Prostate gland (tissue), 2 donors: ENCODE measurements around the gene SERHL2. TPM values are rescaled to one million over a fixed set of nuclear protein-coding genes. Genes with fewer than 3 reads are reported as not detected.
"Not testable (repeated sequence)": the region's sequence is repeated elsewhere in the genome, so short reads cannot be mapped to it uniquely, and the experiment has no call there.

Experiments
- DNase-seq: peaks from one replicate; pipeline ENCODE4 v3.0.0-alpha.2; 2019; ENCODE audit warnings: low spot score
- H3K27ac ChIP-seq, 2 donors: fragments of 200-600 bp; sonication (generic); 2 replicates each; pipeline ENCODE4 v1.5.1; 2017 to 2019
- H3K27me3 ChIP-seq: fragments of 200-600 bp; sonication (generic); replicated peaks from 2 replicates; pipeline ENCODE4 v1.5.1; 2019; ENCODE audit not compliant: insufficient read depth
- H3K36me3 ChIP-seq, 2 donors: fragments of 200-600 bp; sonication (generic); 1 replicate in 1 of 2; 2 replicates in 1 of 2; pipeline versions ENCODE4 v1.5.1 to v1.8.1; 2017 to 2019
- H3K4me1 ChIP-seq: fragments of 200-600 bp; sonication (generic); replicated peaks from 2 replicates; pipeline ENCODE4 v1.5.1; 2019
- H3K4me3 ChIP-seq, 2 donors: fragments of 200-600 bp; sonication (generic); 2 replicates each; pipeline ENCODE4 v1.5.1; 2017 to 2019
- H3K9me3 ChIP-seq: fragments of 200-600 bp; sonication (generic); 2 replicates; pipeline ENCODE4 v1.5.1; 2017
- CTCF ChIP-seq, 4 experiments: fragments of 200-600 bp in 2 of 4; fragments of 450-650 bp in 2 of 4; sonication (generic) in 2 of 4; IDR thresholded peaks; 1 replicate in 3 of 4; 2 replicates in 1 of 4; pipeline ENCODE4 v1.5.1; 2016 to 2019; ENCODE audit warnings: antibody characterized with exemption in 4 of 4, mild to moderate bottlenecking in 2 of 4, moderate library complexity in 2 of 4
- POLR2A ChIP-seq: fragments of 450-650 bp; IDR thresholded peaks from one replicate; pipeline ENCODE4 v1.6.1; 2016; ENCODE audit warnings: antibody characterized with exemption, mild to moderate bottlenecking
- POLR2AphosphoS5 ChIP-seq: sonication (generic); formaldehyde crosslinking; IDR thresholded peaks from one replicate; pipeline ENCODE4 v1.6.1; 2017; ENCODE audit warnings: antibody characterized with exemption
- WGBS: methylation state at CpG from one replicate; pipeline ENCODE4 v1.1.5; 2018; 5-methylcytosine and 5-hydroxymethylcytosine counted together
- intact Hi-C: fragments of 100-400 bp; cut with DNase I; formaldehyde crosslinking; loops from one replicate; pipeline ENCODE4 v1.14.2; 2022
- total RNA-seq, 2 donors: library from RNA; depleted of rRNA; stranded (reverse); fragments of >200 nt; gene quantifications; one replicate each; pipeline ENCODE4 v1.1.0, GENCODE V29; 2016

Gene SERHL2
- total RNA-seq, 2 donors from 2014 or later = 10.2 to 54.7 TPM

DNA sequence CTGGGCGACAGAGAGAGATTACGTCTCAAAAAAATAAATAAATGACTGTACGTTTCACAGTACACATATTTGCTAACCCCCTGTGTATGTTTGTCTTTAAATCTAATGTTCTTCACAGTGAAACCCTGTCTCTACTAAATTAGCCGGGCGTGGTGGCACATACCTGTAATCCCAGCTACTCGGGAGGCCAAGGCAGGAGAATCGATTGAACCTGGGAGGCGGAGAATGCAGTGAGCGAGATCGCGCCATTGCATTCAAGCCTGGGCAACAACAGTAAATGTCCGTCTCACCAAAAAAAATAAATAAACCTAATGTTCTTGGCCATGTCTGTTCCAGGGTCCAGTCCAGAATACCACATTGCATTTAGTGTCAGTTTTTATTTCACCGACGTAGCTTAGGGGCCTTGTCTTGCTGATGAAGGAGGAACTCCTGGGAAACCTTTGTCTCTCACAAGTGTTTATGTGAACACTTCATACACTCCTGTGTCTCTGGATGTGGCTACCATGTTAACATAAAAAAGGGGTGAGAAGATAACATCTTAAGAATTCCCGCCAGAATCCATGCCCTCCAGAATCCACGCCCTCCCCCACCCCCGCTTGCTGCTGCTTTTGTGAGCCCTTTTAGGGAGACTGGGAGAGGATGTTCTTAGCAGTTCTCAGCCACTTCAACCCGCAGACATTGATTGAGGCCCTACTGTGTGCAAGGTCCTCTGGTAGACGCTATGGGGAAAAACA is 5.0 kb upstream of the SERHL2 start:
- intact Hi-C loops = no loop called here
- Histone ChIP-seq H3K36me3 (no peaks in the 10 kb centered on the region), H3K4me3 (no peak overlapping the region), H3K9me3 (no peaks in the 10 kb centered on the region), H3K27ac (no peak overlapping the region), H3K4me1 (no peaks in the 10 kb centered on the region), H3K27me3 (no peaks in the 10 kb centered on the region)
- DNase-seq = no peak
- 77% methylated on average over 19 of the region's 19 CpGs for WGBS
- no peak for TF ChIP-seq CTCF (IDR thresholded peaks at IDR 0.05)
- TF ChIP-seq POLR2A = no peak
- TF ChIP-seq POLR2AphosphoS5 = no peak

DNA sequence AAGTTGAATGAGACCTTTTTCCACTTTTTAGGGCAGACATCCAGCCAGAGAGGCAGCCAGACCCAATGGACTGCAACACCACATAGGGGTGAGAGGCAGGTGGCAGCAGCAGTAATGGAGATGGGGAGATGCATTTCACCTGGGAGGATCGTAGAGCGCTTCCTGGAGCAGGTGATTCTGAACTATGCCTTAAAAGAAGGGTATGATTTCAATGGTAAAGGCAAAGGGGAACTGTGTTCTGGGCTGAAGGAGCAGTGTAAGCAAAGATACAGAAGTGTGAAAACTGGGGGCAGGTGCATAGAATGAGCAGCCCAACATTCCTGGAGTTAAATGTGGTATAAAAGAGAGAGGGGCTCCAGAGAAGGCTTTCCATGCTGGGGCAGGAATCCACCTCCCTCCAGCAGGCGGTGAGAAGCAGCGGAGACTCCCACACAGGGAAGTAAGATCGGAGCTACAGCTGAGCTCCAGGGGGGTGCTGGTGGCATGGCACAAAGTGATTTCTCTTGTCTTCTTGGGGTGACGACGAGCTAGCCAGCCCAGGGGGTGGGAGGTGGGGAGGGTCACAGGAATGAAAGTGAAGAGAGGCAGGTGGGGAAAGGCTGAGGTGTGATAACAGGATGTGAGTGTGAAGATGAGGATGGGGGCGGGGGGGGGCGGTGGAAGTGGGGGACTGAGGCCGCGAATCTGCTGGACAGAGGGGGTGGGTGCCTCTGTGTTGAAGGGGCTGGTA is 4.3 kb upstream of the SERHL2 start:
- no peak for DNase-seq
- intact Hi-C loops = no loop called here
- WGBS = 69% methylated on average over 11 of the region's 11 CpGs
- no peaks in the 10 kb centered on the region for H3K9me3 ChIP-seq
- H3K36me3 ChIP-seq = no peaks in the 10 kb centered on the region
- H3K27ac ChIP-seq = no peak overlapping the region
- no peaks in the 10 kb centered on the region for H3K27me3 ChIP-seq
- no peaks in the 10 kb centered on the region for H3K4me1 ChIP-seq
- H3K4me3 ChIP-seq = no peak overlapping the region
- TF ChIP-seq CTCF (IDR thresholded peaks at IDR 0.05) = no peak
- TF ChIP-seq POLR2AphosphoS5 = no peak
- TF ChIP-seq POLR2A = no peak

DNA sequence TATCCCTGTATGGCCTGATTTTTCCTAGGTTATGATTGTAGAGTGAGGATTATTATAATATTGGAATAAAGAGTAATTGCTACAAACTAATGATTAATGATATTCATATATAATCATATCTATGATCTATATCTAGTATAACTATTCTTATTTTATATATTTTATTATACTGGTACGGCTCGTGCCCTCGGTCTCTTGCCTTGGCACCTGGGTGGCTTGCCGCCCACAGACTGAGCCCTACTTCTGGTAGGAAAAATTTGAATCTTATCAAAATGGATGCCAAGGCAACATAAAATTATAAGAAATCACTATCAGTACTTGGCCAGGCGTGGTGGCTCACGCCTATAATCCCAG is 1.5 kb upstream of the SERHL2 start:
- DNase-seq, intact Hi-C loops, H3K36me3 ChIP-seq, H3K4me3 ChIP-seq, H3K9me3 ChIP-seq, H3K27ac ChIP-seq, H3K4me1 ChIP-seq, H3K27me3 ChIP-seq: not testable (repeated sequence)
- WGBS = 92% methylated on average over 6 of the region's 6 CpGs

GRCh38 chr22:42560381-42560780 is 6.6 kb downstream of the SERHL2 start:
- H3K4me3 ChIP-seq = no peak overlapping the region
- no peaks in the 10 kb centered on the region for H3K36me3 ChIP-seq
- DNase-seq = no peak
- no peak for TF ChIP-seq POLR2AphosphoS5
- no peak for TF ChIP-seq POLR2A
- no peak for TF ChIP-seq CTCF (IDR thresholded peaks at IDR 0.05)
- H3K27ac ChIP-seq = peak overlapping the region in 1 of 2 donors; percentile 29
- no peaks in the 10 kb centered on the region for H3K9me3 ChIP-seq
- H3K27me3 ChIP-seq = no peaks in the 10 kb centered on the region
- intact Hi-C loops = no loop called here
- WGBS = 52% methylated on average over 8 of the region's 8 CpGs
- no peaks in the 10 kb centered on the region for H3K4me1 ChIP-seq

- Histone ChIP-seq H3K36me3 (no peaks in the 10 kb centered on the region), H3K9me3 (no peaks in the 10 kb centered on the region), H3K27me3 (no peaks in the 10 kb centered on the region), H3K4me1 (no peaks in the 10 kb centered on the region), H3K27ac (peak overlapping the region in 1 of 2 donors; percentile 29), H3K4me3 (no peak overlapping the region)
- intact Hi-C loops = no loop called here
- no peak for TF ChIP-seq POLR2A
- TF ChIP-seq CTCF (IDR thresholded peaks at IDR 0.05) = peak in 3 of 4 experiments; percentile 33 to 54 (median 50)
- no peak for TF ChIP-seq POLR2AphosphoS5
- 34% methylated on average over 7 of the region's 7 CpGs for WGBS
- no peak for DNase-seq
Observed at GRCh38 chr22:42560781-42561180, 7.0 kb downstream of the SERHL2 start.
